Pancreas (tissue), 10 donors: ENCODE measurements around the gene LDAH. TPM values are rescaled to one million over a fixed set of nuclear protein-coding genes. Genes with fewer than 3 reads are reported as not detected.

Experiments used
- ATAC-seq, 4 donors: fragments of 200-7000 bp; cut with Tn5 transposase; one replicate each; pipeline versions ENCODE4 v1.8.0 to v1.9.1; 2020; ENCODE audit warnings: mild to moderate bottlenecking in 4 of 4, moderate library complexity in 4 of 4
- DNase-seq, 6 donors: peaks; one replicate each; pipeline ENCODE4 v3.0.0-alpha.2; 2020
- FAIRE-seq: peaks from 2 replicates; lab custom pipeline; 2012; peaks lifted over from hg19 to GRCh38; lab: Jason Lieb, UNC
- H3K27ac ChIP-seq, 4 donors: fragments of 200-600 bp; sonication (generic); 1 replicate in 3 of 4; 2 replicates in 1 of 4; pipeline versions ENCODE4 v1.5.0 to v1.8.0; 2020
- H3K27me3 ChIP-seq, 4 donors: fragments of 200-600 bp; one replicate each; pipeline ENCODE4 v1.8.0; 2021
- H3K36me3 ChIP-seq, 3 donors: fragments of 200-600 bp; sonication (generic) in 1 of 3; one replicate each; pipeline versions ENCODE4 v1.5.0 to v1.8.0; 2020 to 2021
- H3K4me1 ChIP-seq, 3 donors: fragments of 200-600 bp; one replicate each; pipeline ENCODE4 v1.8.0; 2021
- H3K4me3 ChIP-seq, 4 donors: fragments of 200-600 bp; sonication (generic) in 2 of 4; one replicate each; pipeline versions ENCODE4 v1.5.0 to v1.8.0; 2020 to 2021
- H3K9me3 ChIP-seq, 4 donors: fragments of 200-600 bp; one replicate each; pipeline ENCODE4 v1.8.0; 2021
- WGBS, 2 donors: extraction: QIAGEN DNeasy Blood & Tissue Kit; methylation state at CpG; one replicate each; pipeline ENCODE4 v1.1.7; 2013; 5-methylcytosine and 5-hydroxymethylcytosine counted together
- intact Hi-C, 3 donors: fragments of 100-400 bp; cut with DNase I; formaldehyde crosslinking; loops; one replicate each; pipeline versions ENCODE4 v1.11.1 to v1.14.2; 2022
- polyA plus RNA-seq, 2 donors: library from polyadenylated mRNA; stranded (reverse); fragments of 200-250 nt; gene quantifications; one replicate each; pipeline ENCODE4 v1.2.3, GENCODE V29; 2013
- total RNA-seq, 6 donors: library from RNA; stranded (reverse); fragmentation: NEBNext Ultra II Directional in 4 of 6; extraction: Animal tissue kit (Norgen Biotek cat#: 25700) in 4 of 6; gene quantifications; one replicate each; pipeline versions ENCODE4 v1.2.1 to v1.2.4, GENCODE V29; 2021 to 2023
- TF ChIP-seq, protein P1 (sequence below), 4 donors: fragments of 200-600 bp; sonication (generic) in 3 of 4; IDR thresholded peaks; one replicate each; pipeline versions ENCODE4 v1.5.0 to v1.8.0; 2021; ENCODE audit warnings: antibody characterized with exemption in 4 of 4
- donor health status: healthy with polysubstance abuse.
- donor health status: DM: no; HTN: no; CAD: no; lungs with moderate emphysema.
- donor health status: DM: no; HTN: no; CAD: no.
- donor health status: control.
- donor health status: control.
- donor health status: Bipolar disorder and iron deficiency.
- donor health status: DM: yes; HTN: yes; CAD: no.
- donor health status: DM: no; HTN: no; CAD: no.
- donor health status: DM: no; HTN: no; CAD: no.
- donor health status: DM: yes; HTN: yes; CAD: no.

The LDAH gene
- total and polyA plus RNA-seq, 8 donors, result 2.5 to 9.1 (median 5.4) TPM

DNA sequence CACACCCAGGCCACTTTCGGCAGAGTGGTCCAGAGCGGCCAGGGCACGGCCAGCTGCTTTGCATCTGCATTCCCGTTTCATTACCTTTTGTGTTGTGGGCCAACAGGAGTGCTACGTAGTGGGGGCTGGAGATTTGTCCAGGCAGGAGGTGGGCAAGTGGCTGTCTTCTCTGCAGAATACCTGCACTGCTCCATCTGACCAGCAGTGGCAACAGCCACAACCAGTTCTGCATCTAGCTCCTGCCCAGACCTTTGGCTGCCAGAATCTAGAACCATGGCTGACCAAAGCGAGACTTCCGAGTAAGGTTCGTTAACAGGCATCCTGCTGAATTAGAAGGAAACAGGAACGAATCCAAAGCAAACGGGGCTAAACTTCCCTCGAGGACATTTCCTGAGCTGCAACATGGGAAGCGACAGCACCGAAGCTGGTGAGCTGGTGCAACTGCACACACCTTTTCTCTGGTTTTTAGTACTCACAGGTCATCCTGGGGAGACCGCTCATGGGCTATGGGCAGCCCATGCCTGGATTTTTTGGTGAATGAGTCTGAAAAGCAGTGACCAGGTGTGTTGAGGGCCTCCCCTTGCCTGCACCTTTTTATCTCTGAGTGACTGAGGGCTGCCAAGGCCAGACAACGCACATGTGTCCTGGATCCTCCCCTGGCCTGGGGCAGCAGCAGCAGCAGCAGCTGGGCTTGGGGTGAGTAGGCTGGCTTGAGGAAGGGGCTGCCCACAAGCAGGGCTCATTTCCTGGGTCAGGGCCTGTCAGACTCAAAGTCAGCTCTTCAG is 145.4 kb downstream of the LDAH start:
- no peak for DNase-seq
- Histone ChIP-seq H3K27ac (no peak overlapping the region), H3K36me3 (no peaks in the 10 kb centered on the region), H3K9me3 (no peaks in the 10 kb centered on the region), H3K4me1 (peaks cover 0 to 3% (median 0%) of the 10 kb centered on the region in 3 donors), H3K4me3 (no peak overlapping the region), H3K27me3 (peaks cover 0 to 7% (median 0%) of the 10 kb centered on the region in 4 donors)
- no peak for FAIRE-seq
- intact Hi-C loops, result no loop called here
- 80 to 83% methylated on average over 15 of the region's 15 CpGs for WGBS, 2 donors
- ATAC-seq, result no peak
- TF ChIP-seq, protein P1, sequence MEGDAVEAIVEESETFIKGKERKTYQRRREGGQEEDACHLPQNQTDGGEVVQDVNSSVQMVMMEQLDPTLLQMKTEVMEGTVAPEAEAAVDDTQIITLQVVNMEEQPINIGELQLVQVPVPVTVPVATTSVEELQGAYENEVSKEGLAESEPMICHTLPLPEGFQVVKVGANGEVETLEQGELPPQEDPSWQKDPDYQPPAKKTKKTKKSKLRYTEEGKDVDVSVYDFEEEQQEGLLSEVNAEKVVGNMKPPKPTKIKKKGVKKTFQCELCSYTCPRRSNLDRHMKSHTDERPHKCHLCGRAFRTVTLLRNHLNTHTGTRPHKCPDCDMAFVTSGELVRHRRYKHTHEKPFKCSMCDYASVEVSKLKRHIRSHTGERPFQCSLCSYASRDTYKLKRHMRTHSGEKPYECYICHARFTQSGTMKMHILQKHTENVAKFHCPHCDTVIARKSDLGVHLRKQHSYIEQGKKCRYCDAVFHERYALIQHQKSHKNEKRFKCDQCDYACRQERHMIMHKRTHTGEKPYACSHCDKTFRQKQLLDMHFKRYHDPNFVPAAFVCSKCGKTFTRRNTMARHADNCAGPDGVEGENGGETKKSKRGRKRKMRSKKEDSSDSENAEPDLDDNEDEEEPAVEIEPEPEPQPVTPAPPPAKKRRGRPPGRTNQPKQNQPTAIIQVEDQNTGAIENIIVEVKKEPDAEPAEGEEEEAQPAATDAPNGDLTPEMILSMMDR (IDR thresholded peaks at IDR 0.05), result no peak

GRCh38 chr2:20676353-20677215 is 146.3 kb downstream of the LDAH start:
- 74 to 80% methylated on average over 12 of the region's 12 CpGs for WGBS, 2 donors
- TF ChIP-seq, protein P1 (IDR thresholded peaks at IDR 0.05), result no peak
- H3K27ac ChIP-seq, result no peak overlapping the region

GRCh38 chr2:20675701-20676352 is 147.1 kb downstream of the LDAH start:
- peak in 3 of 6 donors; percentile 64 to 73 (median 65) for DNase-seq
- H3K27ac ChIP-seq, result peak overlapping the region in 1 of 4 donors; percentile 10

More at GRCh38 chr2:20676353-20677215, 146.3 kb downstream of the LDAH start:
- intact Hi-C loops, result no loop called here
- Histone ChIP-seq H3K4me3 (no peak overlapping the region), H3K27me3 (peaks cover 0 to 9% (median 0%) of the 10 kb centered on the region in 4 donors), H3K9me3 (no peaks in the 10 kb centered on the region), H3K36me3 (no peaks in the 10 kb centered on the region), H3K4me1 (peaks cover 0 to 3% (median 0%) of the 10 kb centered on the region in 3 donors)
- DNase-seq, result no peak
- ATAC-seq, result peak; percentile 82 to 87 (median 84)
- no peak for FAIRE-seq

DNA sequence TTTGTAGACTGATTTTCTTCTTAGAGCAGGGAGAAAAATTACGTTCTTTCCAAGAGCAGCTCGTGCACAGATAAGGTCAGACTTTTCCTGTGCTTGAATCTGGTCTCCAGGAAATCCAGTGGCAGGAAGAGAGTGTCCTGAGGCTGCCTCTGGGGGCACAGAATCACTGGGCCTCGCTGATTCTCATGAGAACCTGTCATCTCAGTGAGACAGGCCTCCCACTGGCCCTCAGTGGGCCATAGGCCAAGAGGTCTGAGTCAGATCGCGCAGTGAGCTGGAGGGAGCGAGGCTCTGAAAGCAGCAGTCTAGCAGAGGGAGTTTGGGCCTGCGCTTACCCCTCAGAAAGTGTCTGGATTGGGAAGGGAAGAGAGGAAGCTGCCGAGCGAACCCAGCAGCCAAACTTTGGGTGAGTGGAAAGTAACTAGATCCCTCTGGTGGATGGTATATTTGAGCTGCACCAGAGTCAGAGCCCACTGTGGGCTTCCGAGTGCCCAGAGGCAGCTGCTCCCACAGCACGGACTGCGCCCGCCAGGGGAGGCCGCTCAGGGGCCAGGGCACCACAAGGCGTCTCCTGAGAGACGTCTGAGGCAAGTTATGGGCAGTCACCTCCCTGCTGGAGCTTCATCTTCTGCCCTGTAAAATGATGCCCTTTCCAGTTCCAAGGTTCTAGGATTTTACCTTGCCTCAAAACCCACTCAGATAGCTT is 147.8 kb downstream of the LDAH start:
- Histone ChIP-seq H3K4me3 (no peak overlapping the region), H3K27ac (no peak overlapping the region), H3K4me1 (peaks cover 0 to 3% (median 0%) of the 10 kb centered on the region in 3 donors), H3K36me3 (no peaks in the 10 kb centered on the region), H3K9me3 (no peaks in the 10 kb centered on the region), H3K27me3 (peaks cover 0 to 23% (median 2%) of the 10 kb centered on the region in 4 donors)
- DNase-seq, result no peak
- WGBS, 2 donors, result 45 to 56% methylated on average over 16 of the region's 16 CpGs
- ATAC-seq, result peak; percentile 29 to 43 (median 35)
- TF ChIP-seq, protein P1 (IDR thresholded peaks at IDR 0.05), result no peak
- intact Hi-C loops, result no loop called here
- FAIRE-seq, result no peak

More at GRCh38 chr2:20675701-20676352, 147.1 kb downstream of the LDAH start:
- intact Hi-C loops, result no loop called here
- WGBS, 2 donors, result 50 to 64% methylated on average over 6 of the region's 6 CpGs
- H3K36me3 ChIP-seq, result no peaks in the 10 kb centered on the region
- no peaks in the 10 kb centered on the region for H3K9me3 ChIP-seq
- ATAC-seq (peak; percentile 65 to 85 (median 77)), FAIRE-seq (no peak)
- TF ChIP-seq, protein P1 (IDR thresholded peaks at IDR 0.05), result no peak
- no peak overlapping the region for H3K4me3 ChIP-seq
- peaks cover 0 to 3% (median 0%) of the 10 kb centered on the region in 3 donors for H3K4me1 ChIP-seq
- peaks cover 0 to 16% (median 1%) of the 10 kb centered on the region in 4 donors for H3K27me3 ChIP-seq
